Hematopoietic multipotent progenitor cell treated with erythropoietin and hydrocortisone succinate and interleukin-3 and kit ligand, for 15 days (in vitro differentiated cells): ENCODE data around the gene ODAD4.
"Not testable (repeated sequence)": the region's sequence is repeated elsewhere in the genome, so short reads cannot be mapped to it uniquely, and the experiment has no call there.

Source experiments
- DNase-seq: peaks from one replicate; pipeline ENCODE4 v3.0.0-alpha.2; 2015; ENCODE audit warnings: low spot score

ODAD4 gene

DNA sequence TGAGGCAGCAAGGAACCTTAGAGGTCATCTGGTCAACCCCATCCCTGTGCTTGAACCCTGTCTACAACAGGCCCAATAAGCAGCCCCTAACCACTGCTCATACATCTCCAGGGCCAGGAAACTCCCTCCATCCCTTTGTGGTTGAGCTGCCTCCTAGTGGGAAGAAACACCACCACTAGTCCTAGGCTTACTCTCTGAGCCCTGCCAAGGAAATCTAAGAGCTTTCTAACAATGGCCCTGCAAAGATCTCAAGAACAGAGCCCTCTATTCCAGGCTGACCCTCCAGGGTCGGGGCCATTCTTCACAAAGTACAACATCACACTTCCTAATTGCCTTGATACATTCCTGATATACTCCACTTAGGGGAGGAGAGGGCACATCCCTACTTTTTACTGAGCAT lies 17.5 kb upstream of the ODAD4 start:
- no peak for DNase-seq

GRCh38 chr17:41913798-41914197 lies 16.6 kb upstream of the ODAD4 start:
- no peak for DNase-seq

DNA sequence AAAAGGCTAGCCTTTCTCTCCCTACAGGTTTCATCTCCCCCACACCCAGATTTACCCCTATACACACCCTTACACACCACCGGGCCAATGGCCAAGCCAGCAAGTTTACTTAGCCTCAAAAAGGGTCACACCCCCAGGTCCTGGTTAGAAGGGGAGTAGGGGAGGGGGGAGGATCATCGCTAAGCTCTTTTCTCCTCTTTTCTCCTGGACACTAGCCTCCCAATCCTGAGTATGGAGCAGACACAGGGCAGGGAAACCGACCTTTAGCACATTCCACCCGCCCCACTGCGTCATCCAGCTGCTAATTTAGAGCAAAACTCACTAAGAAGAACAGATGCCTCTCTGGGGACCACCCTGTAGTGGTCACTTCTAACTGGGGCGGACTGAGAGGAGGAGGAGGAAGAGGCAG lies 16.1 kb upstream of the ODAD4 start:
- DNase-seq, result no peak

DNA sequence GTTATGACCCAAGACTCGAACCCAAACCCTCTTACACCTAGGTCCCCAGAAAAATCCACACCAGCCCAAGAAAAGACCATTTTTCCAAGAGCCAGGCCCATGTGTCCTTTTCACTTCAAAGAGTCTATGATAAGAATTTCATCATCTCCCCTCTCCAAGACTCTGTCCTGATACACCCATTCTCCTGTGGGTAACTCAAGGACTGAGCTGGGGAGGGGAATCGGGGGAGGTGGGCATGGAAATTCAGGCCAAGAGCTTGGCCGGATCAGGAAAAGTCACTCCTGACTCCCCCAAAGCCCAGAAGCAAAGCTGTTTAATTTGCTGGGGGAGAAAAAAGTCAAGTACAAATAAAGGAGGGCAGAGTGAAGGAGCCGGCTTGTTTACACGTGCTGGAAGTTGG lies 15.4 kb upstream of the ODAD4 start:
- DNase-seq, result no peak

- DNase-seq, result no peak
These were observed 14.9 kb upstream of the ODAD4 start for GRCh38 chr17:41915566-41915965.

GRCh38 chr17:41917192-41917591 lies 13.2 kb upstream of the ODAD4 start:
- no peak for DNase-seq

GRCh38 chr17:41917679-41918313 lies 12.6 kb upstream of the ODAD4 start:
- peak; percentile 74 for DNase-seq

GRCh38 chr17:41918314-41919164 lies 11.9 kb upstream of the ODAD4 start, which contains the start of gene ACLY:
ACLY (minus strand) TSS chr17:41918951; CDS start chr17:41913873, 5,078 bp downstream.
- peak; percentile 98 for DNase-seq

DNA sequence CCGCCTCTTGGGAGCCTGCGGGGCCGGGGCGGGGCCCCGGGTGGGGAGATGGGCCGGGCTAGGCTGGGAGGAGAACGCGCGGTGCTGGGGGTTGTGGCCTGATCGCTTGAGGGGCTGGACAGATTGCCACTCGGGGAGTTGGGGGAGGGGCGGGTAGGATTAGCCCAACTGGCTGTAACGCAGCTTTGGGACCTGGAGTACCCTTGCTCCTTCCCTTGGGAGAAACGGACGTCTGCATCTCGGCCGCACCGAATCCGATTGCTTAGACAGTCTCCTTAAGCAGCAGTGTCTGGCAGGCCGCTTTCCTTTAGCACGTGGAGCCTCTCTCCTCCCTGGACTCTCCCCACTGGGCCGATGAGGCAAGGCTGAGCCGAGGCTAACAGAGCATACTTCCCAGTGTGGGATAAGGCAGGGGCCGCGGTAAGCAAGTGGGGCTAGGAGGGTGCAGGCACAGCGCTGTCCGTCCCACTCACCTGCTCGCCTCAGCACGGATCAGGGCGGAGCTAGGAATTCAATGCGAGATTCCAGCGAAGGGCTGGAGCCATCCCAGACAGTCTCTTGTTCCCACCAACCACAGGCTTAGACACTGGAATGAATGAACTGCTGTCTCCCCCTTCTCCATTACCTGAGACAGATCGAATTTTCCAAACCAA lies 11.1 kb upstream of the ODAD4 start:
- no peak for DNase-seq

DNA sequence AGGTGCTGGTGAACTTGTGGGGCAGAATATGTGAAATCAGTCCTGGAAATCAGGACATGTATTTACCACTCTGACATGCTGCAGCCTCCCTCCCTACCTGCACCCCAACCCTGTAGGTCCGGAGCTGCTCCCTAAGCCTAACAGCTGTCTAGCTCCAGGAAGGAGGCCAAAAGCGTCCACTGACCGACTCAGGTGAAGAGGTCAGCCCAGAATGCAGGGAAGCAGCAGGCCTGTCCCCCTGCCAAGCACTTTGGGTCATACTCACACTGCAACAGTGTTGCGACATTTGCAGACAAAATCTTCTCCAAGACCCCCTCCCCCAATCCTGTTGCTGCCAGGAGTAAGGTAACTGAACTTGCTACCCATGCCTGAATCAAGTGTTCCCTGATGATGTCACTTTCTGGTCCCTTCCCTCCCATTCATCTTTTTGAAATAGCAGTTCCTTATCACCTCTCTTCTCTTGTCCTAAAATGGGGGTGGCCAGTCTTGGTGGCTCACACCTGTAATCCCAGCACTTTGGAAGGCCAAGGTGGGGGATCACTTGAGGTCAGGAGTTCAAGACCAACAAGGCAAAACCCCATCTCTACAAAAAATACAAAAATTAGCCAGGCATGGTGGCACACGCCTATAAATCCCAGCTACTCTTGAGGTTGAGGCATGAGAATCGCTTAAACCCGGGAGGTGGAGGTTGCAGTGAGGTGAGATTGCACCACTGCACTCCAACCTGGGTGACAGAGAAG lies 10.4 kb upstream of the ODAD4 start:
- no peak for DNase-seq

GRCh38 chr17:41920580-41920955 lies 9.8 kb upstream of the ODAD4 start:
- no peak for DNase-seq

GRCh38 chr17:41925991-41926590 lies 4.3 kb upstream of the ODAD4 start:
- DNase-seq, result no peak

DNA sequence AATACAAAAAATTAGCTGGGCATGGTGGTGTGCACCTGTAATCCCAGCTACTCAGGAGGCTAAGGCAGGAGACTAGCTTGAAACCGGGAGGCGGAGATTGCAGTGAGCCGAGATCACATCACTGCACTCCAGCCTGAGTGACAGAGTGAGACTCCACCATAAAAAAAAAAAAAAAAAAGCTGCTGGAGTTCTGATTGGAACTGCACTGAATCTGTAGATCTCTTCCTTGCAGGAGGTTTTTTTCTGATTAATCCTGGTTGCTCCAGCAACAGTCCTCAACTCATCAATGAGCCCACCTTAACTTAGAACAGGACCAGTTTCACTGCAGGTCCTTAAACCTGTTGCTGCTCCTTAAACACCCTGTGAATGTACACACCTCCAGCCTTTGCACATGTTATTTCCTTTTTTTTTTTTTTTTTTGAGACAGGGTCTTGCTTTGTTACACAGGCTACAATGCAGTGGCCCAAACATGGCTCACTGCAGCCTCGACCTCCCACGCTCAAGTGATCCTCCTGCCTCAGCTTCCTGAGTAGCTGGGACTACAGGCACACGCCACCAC lies 1.6 kb upstream of the ODAD4 start:
- no peak for DNase-seq

GRCh38 chr17:41930833-41931156 lies 378 bp downstream of the ODAD4 start:
- DNase-seq, result not testable (repeated sequence)

DNA sequence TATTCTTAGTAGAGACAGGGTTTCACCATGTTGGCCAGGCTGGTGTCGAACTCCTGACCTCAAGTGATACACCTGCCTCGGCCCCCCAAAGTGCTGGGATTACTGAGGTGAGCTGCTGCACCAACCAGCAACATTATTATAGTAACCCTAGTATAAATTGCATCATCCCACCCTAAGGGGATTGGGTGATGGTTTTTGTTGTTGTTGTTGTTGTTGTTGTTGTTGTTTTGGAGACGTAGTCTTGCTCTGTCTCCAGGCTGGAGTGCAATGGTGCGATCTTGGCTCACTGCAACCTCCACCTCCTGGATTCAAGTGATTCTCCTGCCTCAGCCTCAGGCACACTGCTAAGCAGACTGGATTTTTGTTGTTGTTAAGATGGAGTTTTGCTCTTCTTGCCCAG lies 1.3 kb downstream of the ODAD4 start:
- DNase-seq, result not testable (repeated sequence)

GRCh38 chr17:41932816-41933389 lies 2.5 kb downstream of the ODAD4 start:
- DNase-seq, result peak; percentile 43

DNA sequence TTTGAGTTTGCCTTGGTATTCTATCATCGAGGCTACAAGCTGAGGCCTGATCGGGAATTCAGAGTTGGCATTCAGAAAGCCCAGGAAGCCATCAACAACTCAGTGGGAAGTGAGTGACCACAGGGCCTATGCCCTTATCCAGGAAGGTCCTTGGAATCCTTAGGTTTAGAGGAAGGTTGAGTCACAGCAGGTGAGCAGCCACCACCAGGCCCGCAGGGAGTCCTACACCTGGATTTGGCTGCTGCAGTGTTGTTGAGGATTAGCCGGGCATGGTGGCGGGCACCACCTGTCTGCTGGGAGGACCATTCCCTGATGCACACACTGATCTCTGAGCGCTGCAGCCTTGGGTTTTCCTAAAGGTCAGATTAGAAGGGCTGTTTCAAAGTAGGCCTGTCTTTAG lies 5.2 kb downstream of the ODAD4 start:
- no peak for DNase-seq

- peak; percentile 94 for DNase-seq
These were observed 7.8 kb downstream of the ODAD4 start for GRCh38 chr17:41937970-41938954.

GRCh38 chr17:41939044-41939692 lies 8.8 kb downstream of the ODAD4 start:
- no peak for DNase-seq

DNA sequence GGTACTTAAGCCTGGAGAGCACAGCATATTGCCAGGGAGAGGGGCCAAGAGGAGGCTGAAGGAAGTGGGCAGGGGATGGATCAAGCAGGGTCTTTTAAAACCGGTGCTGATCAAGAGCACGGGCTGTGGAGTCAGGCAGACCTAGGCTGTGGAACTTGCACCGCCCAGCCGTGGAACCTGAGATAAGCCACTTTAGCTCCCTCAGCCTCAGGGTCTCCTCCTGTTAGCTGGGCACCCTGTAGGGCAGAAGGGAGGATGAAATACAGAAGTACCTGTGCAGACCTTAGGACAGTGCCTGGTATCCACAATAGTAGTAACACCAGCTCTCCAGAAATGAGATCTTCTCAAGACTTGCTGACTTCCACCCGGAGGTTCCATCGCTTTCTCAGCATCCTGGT lies 9.3 kb downstream of the ODAD4 start:
- peak; percentile 60 for DNase-seq
